GM23338 (cell line): ENCODE results near the gene PCCB. TPM values are rescaled to one million over a fixed set of nuclear protein-coding genes. Genes with fewer than 3 reads are reported as not detected.
"Not testable (repeated sequence)": the region's sequence is repeated elsewhere in the genome, so short reads cannot be mapped to it uniquely, and the experiment has no call there.

Experiments used
- ATAC-seq: fragments of 200-7000 bp; cut with Tn5 transposase; 3 replicates; pipeline ENCODE4 v1.9.1; 2020
- DNase-seq: peaks from one replicate; pipeline ENCODE4 v3.0.0-alpha.2; 2015; ENCODE audit warnings: low spot score
- H2AFZ ChIP-seq: fragments of 200-600 bp; sonication (generic); 2 replicates; pipeline ENCODE4 v1.8.0; 2016; ENCODE audit warnings: antibody characterized with exemption, mild to moderate bottlenecking, moderate library complexity
- H3F3A ChIP-seq: fragments of 200-600 bp; sonication (generic); replicated peaks from 2 replicates; pipeline ENCODE4 v1.8.0; 2017; ENCODE audit warnings: antibody characterized with exemption, mixed run types, low read depth
- H3K27ac ChIP-seq: fragments of 200-600 bp; sonication (generic); 2 replicates; pipeline ENCODE4 v1.6.1; 2016; ENCODE audit warnings: low read depth
- H3K27me3 ChIP-seq: fragments of 200-600 bp; sonication (generic); 2 replicates; pipeline ENCODE4 v1.8.0; 2016; ENCODE audit warnings: mild to moderate bottlenecking, mixed run types, moderate library complexity; ENCODE audit not compliant: insufficient read depth
- H3K36me3 ChIP-seq: fragments of 200-600 bp; sonication (generic); 2 replicates; pipeline ENCODE4 v1.8.0; 2016; ENCODE audit warnings: mild to moderate bottlenecking; ENCODE audit not compliant: insufficient read depth
- H3K4me1 ChIP-seq: fragments of 200-600 bp; sonication (generic); 2 replicates; pipeline ENCODE4 v1.8.0; 2016; ENCODE audit warnings: mild to moderate bottlenecking, moderate library complexity; ENCODE audit not compliant: insufficient read depth
- H3K4me2 ChIP-seq: fragments of 200-600 bp; sonication (generic); 2 replicates; pipeline ENCODE4 v1.7.1; 2017; ENCODE audit warnings: mixed run types
- H3K4me3 ChIP-seq: fragments of 200-600 bp; sonication (generic); 2 replicates; pipeline ENCODE4 v1.6.1; 2016; ENCODE audit warnings: mixed run types
- H3K79me2 ChIP-seq: fragments of 200-600 bp; sonication (generic); replicated peaks from 2 replicates; pipeline ENCODE4 v1.8.0; 2017; ENCODE audit warnings: mild to moderate bottlenecking; ENCODE audit not compliant: insufficient read depth
- H3K9me2 ChIP-seq: fragments of 200-600 bp; sonication (generic); 2 replicates; pipeline ENCODE4 v1.8.0; 2017; ENCODE audit not compliant: insufficient read depth
- H4K20me1 ChIP-seq: fragments of 200-600 bp; sonication (generic); replicated peaks from 2 replicates; pipeline ENCODE4 v1.8.0; 2017; ENCODE audit warnings: mild to moderate bottlenecking; ENCODE audit not compliant: insufficient read depth
- H3K27ac Mint-ChIP-seq: 2 replicates; pipeline ENCODE4 v1.8.0; 2020; ENCODE audit warnings: inconsistent platforms, mild to moderate bottlenecking, moderate library complexity, mixed read lengths
- H3K27me3 Mint-ChIP-seq: 3 replicates; pipeline ENCODE4 v1.8.0; 2022; ENCODE audit warnings: low read depth, mild to moderate bottlenecking, moderate library complexity, mixed read lengths, inconsistent platforms; ENCODE audit not compliant: insufficient read depth, poor library complexity
- H3K36me3 Mint-ChIP-seq: 3 replicates; pipeline ENCODE4 v1.8.0; 2021; ENCODE audit warnings: low read depth, mild to moderate bottlenecking, inconsistent platforms, moderate library complexity, mixed read lengths
- H3K4me1 Mint-ChIP-seq: 3 replicates; pipeline ENCODE4 v1.8.0; 2020; ENCODE audit warnings: mild to moderate bottlenecking, inconsistent platforms, mixed read lengths
- H3K4me3 Mint-ChIP-seq: 3 replicates; pipeline ENCODE4 v1.8.0; 2021; ENCODE audit warnings: moderate library complexity, mild to moderate bottlenecking, inconsistent platforms, mixed read lengths
- H3K9me3 Mint-ChIP-seq: 3 replicates; pipeline ENCODE4 v1.8.0; 2020; ENCODE audit warnings: moderate library complexity, mild to moderate bottlenecking, inconsistent platforms, mixed read lengths
- CTCF ChIP-seq, 2 experiments: fragments of 200-600 bp in 1 of 2; sonication (generic) in 1 of 2; conservative IDR thresholded peaks; 2 replicates each; pipeline versions ENCODE4 v1.5.1 to v1.6.1; 2016 to 2017; ENCODE audit warnings: antibody characterized with exemption in 2 of 2, low read depth in 2 of 2, mild to moderate bottlenecking in 2 of 2, moderate library complexity in 1 of 2
- EZH2phosphoT487 ChIP-seq: fragments of 200-600 bp; sonication (generic); IDR thresholded peaks from one replicate; pipeline ENCODE4 v1.8.1; 2018; ENCODE audit warnings: antibody characterized with exemption; ENCODE audit not compliant: unreplicated experiment
- polyA plus RNA-seq: library from polyadenylated mRNA; unstranded; fragments of >200 nt; fragmentation: Nextera tagmentation; extraction: Ambion mirVana; gene quantifications from 2 replicates; pipeline ENCODE4 v1.2.1, GENCODE V29; 2016
- total RNA-seq: library from RNA; depleted of rRNA; stranded (reverse); fragments of >200 nt; shearing (Covaris generic); gene quantifications from 2 replicates; pipeline ENCODE4 v1.2.3, GENCODE V29; 2014

PCCB gene
- total and polyA plus RNA-seq, 2 experiments from 2014 or later: 42.7 to 76.8 TPM

GRCh38 chr3:136334209-136334608, 84.1 kb downstream of the PCCB start:
- DNase-seq (no peak), ATAC-seq (no peak)
- Histone ChIP-seq H4K20me1 (no peaks in the 10 kb centered on the region; the same call in 1 of the 2 replicates), H3K36me3 (no peaks in the 10 kb centered on the region), H3K27me3 (no peaks in the 10 kb centered on the region), H3K27ac (no peak overlapping the region), H3K4me1 (no peaks in the 10 kb centered on the region), H3K9me2 (no peaks in the 10 kb centered on the region), H3K79me2 (no peaks in the 10 kb centered on the region), H3K4me2 (no peak overlapping the region), H2AFZ (no peak overlapping the region), H3F3A (no peaks in the 10 kb centered on the region), H3K4me3 (no peak overlapping the region)
- peaks cover 1% of the 10 kb centered on the region for H3K27me3 Mint-ChIP-seq
- no peak overlapping the region for H3K4me3 Mint-ChIP-seq
- H3K4me1 Mint-ChIP-seq: no peaks in the 10 kb centered on the region
- peaks cover 34% of the 10 kb centered on the region; the same call in 2 of the 3 replicates for H3K36me3 Mint-ChIP-seq
- no peak for TF ChIP-seq EZH2phosphoT487
- no peaks in the 10 kb centered on the region for H3K9me3 Mint-ChIP-seq
- H3K27ac Mint-ChIP-seq: no peak overlapping the region

- H3K27me3 Mint-ChIP-seq, H3K79me2 ChIP-seq, H3K4me1 Mint-ChIP-seq, H2AFZ ChIP-seq, H3K27me3 ChIP-seq, H3K9me2 ChIP-seq, H3K36me3 ChIP-seq, ATAC-seq, H4K20me1 ChIP-seq, H3K9me3 Mint-ChIP-seq, H3K4me1 ChIP-seq, DNase-seq, H3K4me2 ChIP-seq, H3K4me3 Mint-ChIP-seq, H3K27ac Mint-ChIP-seq, H3F3A ChIP-seq, H3K4me3 ChIP-seq, H3K27ac ChIP-seq: not testable (repeated sequence)
- H3K36me3 Mint-ChIP-seq: peaks cover 36% of the 10 kb centered on the region; the same call in 2 of the 3 replicates
Measured at GRCh38 chr3:136334726-136335125, 84.6 kb downstream of the PCCB start.

- H3K4me1 ChIP-seq: no peaks in the 10 kb centered on the region
- ATAC-seq: no peak
- H3K9me3 Mint-ChIP-seq: no peaks in the 10 kb centered on the region
Measured at GRCh38 chr3:136336329-136337100, 86.4 kb downstream of the PCCB start.

More at GRCh38 chr3:136336329-136337100, 86.4 kb downstream of the PCCB start:
- H3K36me3 ChIP-seq: no peaks in the 10 kb centered on the region
- no peak overlapping the region for H2AFZ ChIP-seq
- no peak overlapping the region for H3K4me3 Mint-ChIP-seq
- peaks cover 42% of the 10 kb centered on the region; the same call in 2 of the 3 replicates for H3K36me3 Mint-ChIP-seq
- no peaks in the 10 kb centered on the region for H3K4me1 Mint-ChIP-seq
- no peaks in the 10 kb centered on the region for H3F3A ChIP-seq
- no peaks in the 10 kb centered on the region for H3K79me2 ChIP-seq
- H3K9me2 ChIP-seq: no peaks in the 10 kb centered on the region
- no peak overlapping the region for H3K27ac ChIP-seq
- H4K20me1 ChIP-seq: no peaks in the 10 kb centered on the region; the same call in 1 of the 2 replicates
- no peak overlapping the region for H3K27ac Mint-ChIP-seq
- DNase-seq: no peak
- no peak overlapping the region for H3K4me3 ChIP-seq
- peaks cover 1% of the 10 kb centered on the region for H3K27me3 Mint-ChIP-seq
- TF ChIP-seq CTCF (conservative IDR thresholded peaks at IDR 0.05; ENCODE audit: low read depth in 2 of 2): no peak
- H3K27me3 ChIP-seq: no peaks in the 10 kb centered on the region
- no peak overlapping the region for H3K4me2 ChIP-seq
